ENCODE measurements around the gene NLRP4. TPM values are rescaled to one million over a fixed set of nuclear protein-coding genes. Genes with fewer than 3 reads are reported as not detected.

Gene NLRP4
- total RNA-seq, 2 donors from 2014 or later = not detected

Other genes with a start within 250 kb of the NLRP4 start
- 10 to 100 TPM; 19.7 to 21.1 TPM for gene FIZ1, start 237.0 kb upstream of the NLRP4 start, total RNA-seq
- 1 to 10 TPM; 5.0 to 5.8 TPM for gene ZNF524, start 236.3 kb upstream of the NLRP4 start, total RNA-seq
- gene ZNF865, start 230.9 kb upstream of the NLRP4 start, total RNA-seq = 10 to 100 TPM; 14.5 to 14.9 TPM
- 10 to 100 TPM in 1 of 2 donors, 1 to 10 TPM in 1; 7.2 to 10.7 TPM for gene ZNF784, start 212.0 kb upstream of the NLRP4 start, total RNA-seq
- 10 to 100 TPM; 27.3 to 38.6 TPM for gene ZNF580, start 195.5 kb upstream of the NLRP4 start, total RNA-seq
- 10 to 100 TPM; 47.2 to 48.7 TPM for gene ZNF581, start 192.9 kb upstream of the NLRP4 start, total RNA-seq
- 10 to 100 TPM; 18.0 to 24.9 TPM for gene CCDC106, start 188.3 kb upstream of the NLRP4 start, total RNA-seq
- 100 to 1,000 TPM; 264 to 293 TPM for gene U2AF2, start 181.5 kb upstream of the NLRP4 start, total RNA-seq
- gene EPN1, start 161.3 kb upstream of the NLRP4 start, total RNA-seq = 100 to 1,000 TPM; 148 to 149 TPM
- not detected for gene NLRP9, start 98.1 kb upstream of the NLRP4 start, total RNA-seq
- not detected for gene RFPL4A, start 77.4 kb upstream of the NLRP4 start, total RNA-seq
- not detected for gene RFPL4AL1, start 67.4 kb upstream of the NLRP4 start, total RNA-seq
- gene NLRP11, start 4.5 kb upstream of the NLRP4 start, total RNA-seq = not detected
- gene NLRP13, start 95.8 kb downstream of the NLRP4 start, total RNA-seq = not detected
- gene NLRP8, start 111.3 kb downstream of the NLRP4 start, total RNA-seq = not detected
- gene NLRP5, start 150.2 kb downstream of the NLRP4 start, total RNA-seq = not detected